PC-9 (cell line): ENCODE measurements around the gene ZNF593OS. TPM values are rescaled to one million over a fixed set of nuclear protein-coding genes. Genes with fewer than 3 reads are reported as not detected.
A peak's percentile ranks its signal among the peaks of the same experiment; 100 is the strongest.

Source experiments
- BruUV-seq: library from RNA; stranded (reverse); fragments of 400-500 nt; replicated peaks from 2 replicates; lab custom pipeline; 2021; lab: Mats Ljungman, UMichigan
- CTCF ChIA-PET: fragments of 300-600 bp; sonication (Branson Sonifier 250); formaldehyde crosslinking; loops from one replicate; lab custom pipeline; 2022; ENCODE audit warnings: antibody characterized with exemption; lab: Charles Lee
- POLR2A ChIA-PET: fragments of 300-600 bp; sonication (Branson Sonifier 250); formaldehyde crosslinking; loops from one replicate; lab custom pipeline; 2022; ENCODE audit warnings: antibody characterized with exemption; ENCODE audit not compliant: unreplicated experiment; lab: Charles Lee
- DNase-seq, 2 experiments: peaks; one replicate each; pipeline versions ENCODE4 v3.0.0 to v3.0.0-alpha.2; 2015 to 2022; ENCODE audit warnings: mixed read lengths in 1 of 2
- H2AFZ ChIP-seq: fragments of 200-600 bp; sonication (generic); 2 replicates; pipeline ENCODE4 v1.8.1; 2017; ENCODE audit warnings: antibody characterized with exemption
- H3F3A ChIP-seq: fragments of 200-600 bp; sonication (generic); 2 replicates; pipeline ENCODE4 v1.8.1; 2017; ENCODE audit warnings: antibody characterized with exemption, mild to moderate bottlenecking, low read depth; ENCODE audit not compliant: insufficient read depth
- H3K27ac ChIP-seq: fragments of 200-600 bp; sonication (generic); 2 replicates; pipeline ENCODE4 v1.6.1; 2016; ENCODE audit warnings: mixed run types
- H3K27me3 ChIP-seq: fragments of 200-600 bp; sonication (generic); 2 replicates; pipeline ENCODE4 v1.6.1; 2016; ENCODE audit warnings: low read depth, mixed run types; ENCODE audit not compliant: insufficient read depth
- H3K36me3 ChIP-seq: fragments of 200-600 bp; sonication (generic); 2 replicates; pipeline ENCODE4 v1.6.1; 2016; ENCODE audit warnings: low read depth, mixed run types
- H3K4me1 ChIP-seq: fragments of 200-600 bp; sonication (generic); replicated peaks from 2 replicates; pipeline ENCODE4 v1.6.1; 2016; ENCODE audit warnings: mixed run types; ENCODE audit not compliant: insufficient read depth
- H3K4me2 ChIP-seq: fragments of 200-600 bp; sonication (generic); 2 replicates; pipeline ENCODE4 v1.6.1; 2017; ENCODE audit warnings: mixed run types
- H3K4me3 ChIP-seq: fragments of 200-600 bp; sonication (generic); 2 replicates; pipeline ENCODE4 v1.6.1; 2016; ENCODE audit warnings: mixed run types
- H3K79me2 ChIP-seq: fragments of 200-600 bp; sonication (generic); 2 replicates; pipeline ENCODE4 v1.6.1; 2017; ENCODE audit warnings: low read depth, mixed run types
- H3K9me2 ChIP-seq: fragments of 200-600 bp; sonication (generic); 2 replicates; pipeline ENCODE4 v1.8.1; 2017; ENCODE audit warnings: mild to moderate bottlenecking; ENCODE audit not compliant: insufficient read depth
- H3K9me3 ChIP-seq: fragments of 200-600 bp; sonication (generic); 2 replicates; pipeline ENCODE4 v1.8.1; 2016; ENCODE audit warnings: low read depth; ENCODE audit not compliant: insufficient read depth
- H4K20me1 ChIP-seq: fragments of 200-600 bp; sonication (generic); 2 replicates; pipeline ENCODE4 v1.8.1; 2017; ENCODE audit not compliant: insufficient read depth
- CTCF ChIP-seq: fragments of 200-600 bp; sonication (generic); conservative IDR thresholded peaks from 2 replicates; pipeline ENCODE4 v1.6.1; 2017; ENCODE audit warnings: mixed run types, antibody characterized with exemption, mild to moderate bottlenecking, moderate library complexity
- EZH2 ChIP-seq: fragments of 200-600 bp; sonication (generic); IDR thresholded peaks from 2 replicates; pipeline ENCODE4 v1.8.0; 2017; ENCODE audit warnings: antibody characterized with exemption, low read depth
- intact Hi-C: fragments of 100-400 bp; cut with micrococcal nuclease; formaldehyde crosslinking; loops from one replicate; pipeline ENCODE4 v1.10.0; 2022; ENCODE audit not compliant: unreplicated experiment
- total RNA-seq: library from RNA; stranded (reverse); gene quantifications from 2 replicates; pipeline ENCODE4 v1.2.3, GENCODE V29; 2021

The ZNF593OS gene
- total RNA-seq, 1 experiment from 2014 or later, result not detected

GRCh38 chr1:26164861-26165842, 6.5 kb downstream of the ZNF593OS start:
- no peaks in the 10 kb centered on the region for H3K9me3 ChIP-seq
- no peak overlapping the region; the same call in 1 of the 2 replicates for H2AFZ ChIP-seq
- peaks cover 3% of the 10 kb centered on the region for H3K79me2 ChIP-seq
- H3K27me3 ChIP-seq, result peaks cover 18% of the 10 kb centered on the region
- POLR2A ChIA-PET, result interaction anchor here (0.5 kb wide), 1 partner anchor 267 kb away, joined by 12 read pairs; no protein-coding TSS in a partner anchor
- H3K4me2 ChIP-seq, result peak overlapping the region; percentile 71
- no peak for DNase-seq
- no peaks in the 10 kb centered on the region for H3K36me3 ChIP-seq
- no peak for TF ChIP-seq CTCF
- no peak for TF ChIP-seq EZH2
- no TSS peak for BruUV-seq
- no peaks in the 10 kb centered on the region for H3K9me2 ChIP-seq
- CTCF ChIA-PET, result no interaction called here
- 0 out of 2 replicates have a peak, but pooled peaks cover 3% of the 10 kb centered on the region for H3K4me1 ChIP-seq
- intact Hi-C loops, result loop anchor here (5.0 to 10.0 kb wide), 3 partner anchors 58 to 270 kb away; no protein-coding TSS in a partner anchor
- H3K27ac ChIP-seq, result no peak overlapping the region
- H3K4me3 ChIP-seq, result no peak overlapping the region
- H3F3A ChIP-seq, result no peaks in the 10 kb centered on the region; the same call in 1 of the 2 replicates
- H4K20me1 ChIP-seq, result no peaks in the 10 kb centered on the region

- DNase-seq, result peak in 1 of 2 experiments; percentile 38
- H3K27ac ChIP-seq, result no peak overlapping the region
- peak overlapping the region; percentile 71 for H3K4me2 ChIP-seq
- H3K9me3 ChIP-seq, result no peaks in the 10 kb centered on the region
- peak overlapping the region; percentile 75 for H2AFZ ChIP-seq
- peaks cover 18% of the 10 kb centered on the region for H3K27me3 ChIP-seq
- peak overlapping the region; percentile 54; the same call in 1 of the 2 replicates for H3K4me3 ChIP-seq
- H3K4me1 ChIP-seq, result 0 out of 2 replicates have a peak, but pooled peaks cover 3% of the 10 kb centered on the region
- H3K9me2 ChIP-seq, result no peaks in the 10 kb centered on the region
- ChIA-PET POLR2A (no interaction called here), CTCF (interaction anchor here (0.6 kb wide), 1 partner anchor 38 kb away, joined by 5 read pairs; no protein-coding TSS in a partner anchor)
- H4K20me1 ChIP-seq, result no peaks in the 10 kb centered on the region
- TF ChIP-seq EZH2 (no peak), CTCF (peak; percentile 43; the same call in 1 of the 2 replicates)
- H3F3A ChIP-seq, result no peaks in the 10 kb centered on the region; the same call in 1 of the 2 replicates
- no TSS peak for BruUV-seq
- intact Hi-C loops, result loop anchor here (5.0 to 10.0 kb wide), 3 partner anchors 57 to 269 kb away; no protein-coding TSS in a partner anchor
- H3K36me3 ChIP-seq, result no peaks in the 10 kb centered on the region
- no peaks in the 10 kb centered on the region for H3K79me2 ChIP-seq
Measured at GRCh38 chr1:26164036-26164860, 7.4 kb downstream of the ZNF593OS start.

- H2AFZ ChIP-seq, result peak overlapping the region; percentile 75
- DNase-seq, result no peak
- intact Hi-C loops, result loop anchor here (5.0 to 10.0 kb wide), 3 partner anchors 56 to 269 kb away; no protein-coding TSS in a partner anchor
- TF ChIP-seq CTCF (no peak), EZH2 (no peak)
- peak overlapping the region; percentile 54; the same call in 1 of the 2 replicates for H3K4me3 ChIP-seq
- H4K20me1 ChIP-seq, result no peaks in the 10 kb centered on the region
- no TSS peak for BruUV-seq
- no peaks in the 10 kb centered on the region for H3K9me3 ChIP-seq
- H3K4me2 ChIP-seq, result peak overlapping the region; percentile 71
- CTCF ChIA-PET, result interaction anchor here (0.6 kb wide), 1 partner anchor 38 kb away, joined by 5 read pairs; no protein-coding TSS in a partner anchor
- H3K27me3 ChIP-seq, result peaks cover 18% of the 10 kb centered on the region
- 0 out of 2 replicates have a peak, but pooled peaks cover 3% of the 10 kb centered on the region for H3K4me1 ChIP-seq
- no peaks in the 10 kb centered on the region for H3K36me3 ChIP-seq
- H3K27ac ChIP-seq, result no peak overlapping the region
- POLR2A ChIA-PET, result no interaction called here
- no peaks in the 10 kb centered on the region for H3K9me2 ChIP-seq
- H3F3A ChIP-seq, result no peaks in the 10 kb centered on the region; the same call in 1 of the 2 replicates
- no peaks in the 10 kb centered on the region for H3K79me2 ChIP-seq
Measured at GRCh38 chr1:26163684-26164035, 8.0 kb downstream of the ZNF593OS start.
